ENCODE measurements around the gene TTLL13. TPM values are rescaled to one million over a fixed set of nuclear protein-coding genes. Genes with fewer than 3 reads are reported as not detected.

The TTLL13 gene
- total and polyA plus RNA-seq, 9 of the 15 experiments (the other 6 are each of a cell fraction or from before 2014, with no cell fraction given), result 0.05 to 0.24 (median 0.11) TPM; not detected in 1

GRCh38 chr15:90219421-90220141 is 29.8 kb upstream of the TTLL13 start (continued):
- TF ChIP-seq UBTF (IDR thresholded peaks at IDR 0.05; ENCODE audit: borderline replicate concordance in 1 of 2, low read depth in 2 of 2, low read length in 2 of 2), result no peak
- no peak for TF ChIP-seq ZNF311 (CRISPR knock-in tag; IDR thresholded peaks at IDR 0.05)
- TF ChIP-seq VEZF1 (CRISPR knock-in tag; IDR thresholded peaks at IDR 0.05), result peak; percentile 11; the same call in 1 of the 2 replicates
- no peak for TF ChIP-seq FUS (optimal IDR thresholded peaks at IDR 0.05; ENCODE audit: low read depth, low read length)
- TF ChIP-seq, protein P1, sequence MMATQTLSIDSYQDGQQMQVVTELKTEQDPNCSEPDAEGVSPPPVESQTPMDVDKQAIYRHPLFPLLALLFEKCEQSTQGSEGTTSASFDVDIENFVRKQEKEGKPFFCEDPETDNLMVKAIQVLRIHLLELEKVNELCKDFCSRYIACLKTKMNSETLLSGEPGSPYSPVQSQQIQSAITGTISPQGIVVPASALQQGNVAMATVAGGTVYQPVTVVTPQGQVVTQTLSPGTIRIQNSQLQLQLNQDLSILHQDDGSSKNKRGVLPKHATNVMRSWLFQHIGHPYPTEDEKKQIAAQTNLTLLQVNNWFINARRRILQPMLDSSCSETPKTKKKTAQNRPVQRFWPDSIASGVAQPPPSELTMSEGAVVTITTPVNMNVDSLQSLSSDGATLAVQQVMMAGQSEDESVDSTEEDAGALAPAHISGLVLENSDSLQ (IDR thresholded peaks at IDR 0.05), result no peak
- TF ChIP-seq, protein P2, sequence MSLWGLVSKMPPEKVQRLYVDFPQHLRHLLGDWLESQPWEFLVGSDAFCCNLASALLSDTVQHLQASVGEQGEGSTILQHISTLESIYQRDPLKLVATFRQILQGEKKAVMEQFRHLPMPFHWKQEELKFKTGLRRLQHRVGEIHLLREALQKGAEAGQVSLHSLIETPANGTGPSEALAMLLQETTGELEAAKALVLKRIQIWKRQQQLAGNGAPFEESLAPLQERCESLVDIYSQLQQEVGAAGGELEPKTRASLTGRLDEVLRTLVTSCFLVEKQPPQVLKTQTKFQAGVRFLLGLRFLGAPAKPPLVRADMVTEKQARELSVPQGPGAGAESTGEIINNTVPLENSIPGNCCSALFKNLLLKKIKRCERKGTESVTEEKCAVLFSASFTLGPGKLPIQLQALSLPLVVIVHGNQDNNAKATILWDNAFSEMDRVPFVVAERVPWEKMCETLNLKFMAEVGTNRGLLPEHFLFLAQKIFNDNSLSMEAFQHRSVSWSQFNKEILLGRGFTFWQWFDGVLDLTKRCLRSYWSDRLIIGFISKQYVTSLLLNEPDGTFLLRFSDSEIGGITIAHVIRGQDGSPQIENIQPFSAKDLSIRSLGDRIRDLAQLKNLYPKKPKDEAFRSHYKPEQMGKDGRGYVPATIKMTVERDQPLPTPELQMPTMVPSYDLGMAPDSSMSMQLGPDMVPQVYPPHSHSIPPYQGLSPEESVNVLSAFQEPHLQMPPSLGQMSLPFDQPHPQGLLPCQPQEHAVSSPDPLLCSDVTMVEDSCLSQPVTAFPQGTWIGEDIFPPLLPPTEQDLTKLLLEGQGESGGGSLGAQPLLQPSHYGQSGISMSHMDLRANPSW (CRISPR knock-in tag; IDR thresholded peaks at IDR 0.05), result no peak
- no peak for TF ChIP-seq MEF2A (IDR thresholded peaks at IDR 0.05; ENCODE audit: control insufficient read depth, low read depth, low read length)
- TF ChIP-seq ZBTB7A (IDR thresholded peaks at IDR 0.05; ENCODE audit: borderline replicate concordance, control insufficient read depth, low read depth, low read length), result 0 out of 2 replicates have a peak, but pooled peaks have one; percentile 44
- TF ChIP-seq, protein P3, sequence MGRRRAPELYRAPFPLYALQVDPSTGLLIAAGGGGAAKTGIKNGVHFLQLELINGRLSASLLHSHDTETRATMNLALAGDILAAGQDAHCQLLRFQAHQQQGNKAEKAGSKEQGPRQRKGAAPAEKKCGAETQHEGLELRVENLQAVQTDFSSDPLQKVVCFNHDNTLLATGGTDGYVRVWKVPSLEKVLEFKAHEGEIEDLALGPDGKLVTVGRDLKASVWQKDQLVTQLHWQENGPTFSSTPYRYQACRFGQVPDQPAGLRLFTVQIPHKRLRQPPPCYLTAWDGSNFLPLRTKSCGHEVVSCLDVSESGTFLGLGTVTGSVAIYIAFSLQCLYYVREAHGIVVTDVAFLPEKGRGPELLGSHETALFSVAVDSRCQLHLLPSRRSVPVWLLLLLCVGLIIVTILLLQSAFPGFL (CRISPR knock-in tag; IDR thresholded peaks at IDR 0.05), result no peak
- no peak for TF ChIP-seq HDAC8 (tag; IDR thresholded peaks at IDR 0.05)
- TF ChIP-seq CTBP1 (IDR thresholded peaks at IDR 0.05; ENCODE audit: borderline replicate concordance), result peak; percentile 21; the same call in 1 of the 2 replicates
- TF ChIP-seq ZNF277 (CRISPR knock-in tag; IDR thresholded peaks at IDR 0.05; ENCODE audit: borderline replicate concordance), result no peak
- no peak for TF ChIP-seq RBM22 (IDR thresholded peaks at IDR 0.05; ENCODE audit: low read depth, low read length, poor library complexity, severe bottlenecking)
- TF ChIP-seq, protein P4, sequence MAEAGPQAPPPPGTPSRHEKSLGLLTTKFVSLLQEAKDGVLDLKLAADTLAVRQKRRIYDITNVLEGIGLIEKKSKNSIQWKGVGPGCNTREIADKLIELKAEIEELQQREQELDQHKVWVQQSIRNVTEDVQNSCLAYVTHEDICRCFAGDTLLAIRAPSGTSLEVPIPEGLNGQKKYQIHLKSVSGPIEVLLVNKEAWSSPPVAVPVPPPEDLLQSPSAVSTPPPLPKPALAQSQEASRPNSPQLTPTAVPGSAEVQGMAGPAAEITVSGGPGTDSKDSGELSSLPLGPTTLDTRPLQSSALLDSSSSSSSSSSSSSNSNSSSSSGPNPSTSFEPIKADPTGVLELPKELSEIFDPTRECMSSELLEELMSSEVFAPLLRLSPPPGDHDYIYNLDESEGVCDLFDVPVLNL (CRISPR knock-in tag; IDR thresholded peaks at IDR 0.05; ENCODE audit: low read depth), result no peak

All from K562 (cell line).